ENCODE data around the gene COPS6. TPM values are rescaled to one million over a fixed set of nuclear protein-coding genes. Genes with fewer than 3 reads are reported as not detected.

Gene COPS6
- total RNA-seq, 1 donor from 2014 or later = 77.4 TPM

- no peak for DNase-seq
- H3K27ac Mint-ChIP-seq (ENCODE audit: unreplicated experiment) = no peak overlapping the region
- TF ChIP-seq CTCF (IDR thresholded peaks at IDR 0.05; ENCODE audit: partially characterized antibody, unreplicated experiment) = no peak
- H3K4me3 Mint-ChIP-seq (ENCODE audit: unreplicated experiment) = no peak overlapping the region
- no peaks in the 10 kb centered on the region for H3K4me1 Mint-ChIP-seq (ENCODE audit: low read depth, unreplicated experiment)
- H3K36me3 Mint-ChIP-seq (ENCODE audit: unreplicated experiment) = peaks cover 33% of the 10 kb centered on the region
- H3K9me3 Mint-ChIP-seq (ENCODE audit: unreplicated experiment) = peaks cover 25% of the 10 kb centered on the region
- peaks cover 12% of the 10 kb centered on the region for H3K27me3 Mint-ChIP-seq (ENCODE audit: unreplicated experiment)
Observed at GRCh38 chr7:100066953-100067352, 21.8 kb upstream of the COPS6 start.

- no peak for TF ChIP-seq CTCF (IDR thresholded peaks at IDR 0.05; ENCODE audit: partially characterized antibody, unreplicated experiment)
- peaks cover 36% of the 10 kb centered on the region for H3K9me3 Mint-ChIP-seq (ENCODE audit: unreplicated experiment)
- no peak overlapping the region for H3K27ac Mint-ChIP-seq (ENCODE audit: unreplicated experiment)
- no peak for DNase-seq
- no peaks in the 10 kb centered on the region for H3K4me1 Mint-ChIP-seq (ENCODE audit: low read depth, unreplicated experiment)
- H3K27me3 Mint-ChIP-seq (ENCODE audit: unreplicated experiment) = peaks cover 16% of the 10 kb centered on the region
- no peak overlapping the region for H3K4me3 Mint-ChIP-seq (ENCODE audit: unreplicated experiment)
- H3K36me3 Mint-ChIP-seq (ENCODE audit: unreplicated experiment) = peaks cover 44% of the 10 kb centered on the region
Observed at GRCh38 chr7:100069991-100070390, 18.8 kb upstream of the COPS6 start.

GRCh38 chr7:100071018-100071723 lies 17.6 kb upstream of the COPS6 start:
- H3K4me1 Mint-ChIP-seq (ENCODE audit: low read depth, unreplicated experiment) = no peaks in the 10 kb centered on the region
- no peak overlapping the region for H3K4me3 Mint-ChIP-seq (ENCODE audit: unreplicated experiment)
- no peak for TF ChIP-seq CTCF (IDR thresholded peaks at IDR 0.05; ENCODE audit: partially characterized antibody, unreplicated experiment)
- H3K9me3 Mint-ChIP-seq (ENCODE audit: unreplicated experiment) = peaks cover 42% of the 10 kb centered on the region
- peaks cover 55% of the 10 kb centered on the region for H3K36me3 Mint-ChIP-seq (ENCODE audit: unreplicated experiment)
- H3K27ac Mint-ChIP-seq (ENCODE audit: unreplicated experiment) = peak overlapping the region; percentile 38
- DNase-seq = no peak
- H3K27me3 Mint-ChIP-seq (ENCODE audit: unreplicated experiment) = peaks cover 26% of the 10 kb centered on the region

GRCh38 chr7:100072462-100072861 lies 16.3 kb upstream of the COPS6 start:
- Mint-ChIP-seq H3K27ac (ENCODE audit: unreplicated experiment) (no peak overlapping the region), H3K4me1 (ENCODE audit: low read depth, unreplicated experiment) (no peaks in the 10 kb centered on the region), H3K4me3 (ENCODE audit: unreplicated experiment) (no peak overlapping the region), H3K36me3 (ENCODE audit: unreplicated experiment) (peaks cover 65% of the 10 kb centered on the region), H3K27me3 (ENCODE audit: unreplicated experiment) (peaks cover 26% of the 10 kb centered on the region), H3K9me3 (ENCODE audit: unreplicated experiment) (peaks cover 45% of the 10 kb centered on the region)
- TF ChIP-seq CTCF (IDR thresholded peaks at IDR 0.05; ENCODE audit: partially characterized antibody, unreplicated experiment) = no peak
- no peak for DNase-seq

- H3K9me3 Mint-ChIP-seq (ENCODE audit: unreplicated experiment) = peaks cover 42% of the 10 kb centered on the region
- TF ChIP-seq CTCF (IDR thresholded peaks at IDR 0.05; ENCODE audit: partially characterized antibody, unreplicated experiment) = no peak
- no peak overlapping the region for H3K4me3 Mint-ChIP-seq (ENCODE audit: unreplicated experiment)
- DNase-seq = no peak
- H3K4me1 Mint-ChIP-seq (ENCODE audit: low read depth, unreplicated experiment) = peaks cover 4% of the 10 kb centered on the region
- peaks cover 68% of the 10 kb centered on the region for H3K36me3 Mint-ChIP-seq (ENCODE audit: unreplicated experiment)
- H3K27me3 Mint-ChIP-seq (ENCODE audit: unreplicated experiment) = peaks cover 28% of the 10 kb centered on the region
- H3K27ac Mint-ChIP-seq (ENCODE audit: unreplicated experiment) = no peak overlapping the region
Observed at GRCh38 chr7:100074841-100075240, 13.9 kb upstream of the COPS6 start.
